HG03045 (cell line): ENCODE measurements around the gene ZNF862.

ENCODE experiments used
- ATAC-seq: cut with Tn5 transposase; IDR thresholded peaks from one replicate; pipeline ENCODE4 v1.9.1; 2021; ENCODE audit warnings: mild to moderate bottlenecking, moderate library complexity; ENCODE audit not compliant: unreplicated experiment

The ZNF862 gene

GRCh38 chr7:149809215-149809614 is 29.0 kb upstream of the ZNF862 start:
- no peak for ATAC-seq

GRCh38 chr7:149811221-149811620 is 27.0 kb upstream of the ZNF862 start:
- ATAC-seq: no peak

- no peak for ATAC-seq
Measured at GRCh38 chr7:149811831-149812490, 26.2 kb upstream of the ZNF862 start.

- no peak for ATAC-seq
Measured at GRCh38 chr7:149813254-149814035, 24.7 kb upstream of the ZNF862 start.

- no peak for ATAC-seq
Measured at GRCh38 chr7:149814494-149814893, 23.7 kb upstream of the ZNF862 start.

- no peak for ATAC-seq
Measured at GRCh38 chr7:149815121-149815520, 23.1 kb upstream of the ZNF862 start.

GRCh38 chr7:149815661-149816266 is 22.4 kb upstream of the ZNF862 start:
- ATAC-seq: no peak

- no peak for ATAC-seq
Measured at GRCh38 chr7:149816267-149816751, 21.9 kb upstream of the ZNF862 start.

- no peak for ATAC-seq
Measured at GRCh38 chr7:149816794-149817193, 21.4 kb upstream of the ZNF862 start.

- no peak for ATAC-seq
Measured at GRCh38 chr7:149817301-149817771, 20.8 kb upstream of the ZNF862 start.

- ATAC-seq: no peak
Measured at GRCh38 chr7:149817836-149818535, 20.2 kb upstream of the ZNF862 start.

GRCh38 chr7:149818536-149818840 is 19.7 kb upstream of the ZNF862 start:
- ATAC-seq: no peak

- ATAC-seq: no peak
Measured at GRCh38 chr7:149819141-149819960, 18.8 kb upstream of the ZNF862 start.

GRCh38 chr7:149819961-149820340 is 18.2 kb upstream of the ZNF862 start:
- ATAC-seq: no peak

- no peak for ATAC-seq
Measured at GRCh38 chr7:149820622-149821190, 17.5 kb upstream of the ZNF862 start.

- ATAC-seq: no peak
Measured at GRCh38 chr7:149821191-149822148, 16.7 kb upstream of the ZNF862 start.

- ATAC-seq: no peak
Measured at GRCh38 chr7:149822353-149822943, 15.7 kb upstream of the ZNF862 start.

GRCh38 chr7:149823191-149823630 is 15.0 kb upstream of the ZNF862 start:
- no peak for ATAC-seq
